Brain pericyte (primary cell): ENCODE data around the gene ENAH.

ENCODE experiments used
- DNase-seq: peaks from one replicate; pipeline ENCODE4 v3.0.0-alpha.2; 2012; ENCODE audit warnings: low read depth, low spot score

Gene ENAH

GRCh38 chr1:225460021-225460736 lies 192.7 kb downstream of the ENAH start:
- DNase-seq, result no peak

- DNase-seq, result no peak
Observed at GRCh38 chr1:225458222-225458631, 194.7 kb downstream of the ENAH start.

GRCh38 chr1:225454733-225455132 lies 198.2 kb downstream of the ENAH start:
- DNase-seq, result no peak

GRCh38 chr1:225453797-225454648 lies 198.9 kb downstream of the ENAH start:
- no peak for DNase-seq

- no peak for DNase-seq
Observed at GRCh38 chr1:225451840-225452515, 200.9 kb downstream of the ENAH start.

GRCh38 chr1:225451340-225451739 lies 201.6 kb downstream of the ENAH start:
- no peak for DNase-seq

GRCh38 chr1:225450491-225451191 lies 202.3 kb downstream of the ENAH start:
- DNase-seq, result no peak

GRCh38 chr1:225449774-225450173 lies 203.1 kb downstream of the ENAH start:
- no peak for DNase-seq

GRCh38 chr1:225449261-225449660 lies 203.7 kb downstream of the ENAH start:
- no peak for DNase-seq

GRCh38 chr1:225448146-225448805 lies 204.6 kb downstream of the ENAH start:
- DNase-seq, result no peak

- DNase-seq, result no peak
Observed at GRCh38 chr1:225447650-225448089, 205.3 kb downstream of the ENAH start.

GRCh38 chr1:225446981-225447615 lies 205.8 kb downstream of the ENAH start:
- no peak for DNase-seq

GRCh38 chr1:225446595-225446960 lies 206.3 kb downstream of the ENAH start:
- DNase-seq, result no peak

GRCh38 chr1:225445639-225446594 lies 207.0 kb downstream of the ENAH start:
- no peak for DNase-seq

GRCh38 chr1:225442123-225442505 lies 210.8 kb downstream of the ENAH start:
- no peak for DNase-seq

GRCh38 chr1:225441314-225442122 lies 211.4 kb downstream of the ENAH start:
- DNase-seq, result no peak

GRCh38 chr1:225440380-225441221 lies 212.3 kb downstream of the ENAH start:
- DNase-seq, result no peak
